ENCODE data around the gene MORC3.

MORC3 gene

GRCh38 chr21:36424592-36424991 lies 104.6 kb downstream of the MORC3 start:
- no peak for DNase-seq

GRCh38 chr21:36425286-36425685 lies 105.3 kb downstream of the MORC3 start:
- no peak for DNase-seq

Data from activated CD4-positive, alpha-beta T cell treated with anti-CD3 and anti-CD28 coated beads for 1 hour (primary cell).